Breast epithelium (tissue), 4 donors: ENCODE measurements around the gene PERP. TPM values are rescaled to one million over a fixed set of nuclear protein-coding genes. Genes with fewer than 3 reads are reported as not detected.

Source experiments
- DNase-seq, 2 donors: peaks; one replicate each; pipeline ENCODE4 v3.0.0-alpha.2; 2019; ENCODE audit warnings: low spot score in 2 of 2
- H3K27ac ChIP-seq, 2 donors: fragments of 200-600 bp; sonication (generic) in 1 of 2; one replicate each; pipeline ENCODE4 v1.5.1; 2016 to 2019; ENCODE audit warnings: mild to moderate bottlenecking in 1 of 2
- H3K27me3 ChIP-seq, 2 donors: fragments of 200-600 bp; sonication (generic) in 1 of 2; one replicate each; pipeline versions ENCODE4 v1.5.1 to v1.6.0; 2017 to 2019; ENCODE audit warnings: control low read depth in 1 of 2, mild to moderate bottlenecking in 1 of 2
- H3K36me3 ChIP-seq: fragments of 200-600 bp; one replicate; pipeline ENCODE4 v1.5.1; 2019
- H3K4me1 ChIP-seq, 2 donors: fragments of 200-600 bp; sonication (generic); one replicate each; pipeline ENCODE4 v1.5.1; 2016 to 2019; ENCODE audit warnings: control low read depth in 1 of 2
- H3K4me3 ChIP-seq, 3 donors: fragments of 200-600 bp; sonication (generic); 1 replicate in 2 of 3; 2 replicates in 1 of 3; pipeline ENCODE4 v1.5.1; 2016 to 2019; ENCODE audit warnings: mild to moderate bottlenecking in 3 of 3, moderate library complexity in 2 of 3
- H3K9me3 ChIP-seq, 2 donors: fragments of 200-600 bp; sonication (generic) in 1 of 2; one replicate each; pipeline ENCODE4 v1.5.1; 2016 to 2019; ENCODE audit warnings: control low read depth in 1 of 2
- CTCF ChIP-seq, 3 donors: fragments of 450-650 bp; IDR thresholded peaks; one replicate each; pipeline ENCODE4 v1.5.1; 2016 to 2017; ENCODE audit warnings: antibody characterized with exemption in 3 of 3, mild to moderate bottlenecking in 3 of 3, moderate library complexity in 3 of 3
- POLR2A ChIP-seq: fragments of 450-650 bp; IDR thresholded peaks from one replicate; pipeline ENCODE4 v1.6.1; 2016; ENCODE audit warnings: antibody characterized with exemption, mild to moderate bottlenecking, moderate library complexity
- POLR2AphosphoS5 ChIP-seq, 3 donors: sonication (generic); formaldehyde crosslinking; IDR thresholded peaks; one replicate each; pipeline ENCODE4 v1.6.1; 2017; ENCODE audit warnings: antibody characterized with exemption in 3 of 3
- intact Hi-C: fragments of 100-400 bp; cut with DNase I; formaldehyde crosslinking; loops from one replicate; pipeline ENCODE4 v1.15.1; 2023; ENCODE audit warnings: low total_unique reads
- total RNA-seq, 3 donors: library from RNA; depleted of rRNA; stranded (reverse); fragments of >200 nt; gene quantifications; one replicate each; pipeline ENCODE4 v1.1.0, GENCODE V29; 2016

Gene PERP
- total RNA-seq, 3 donors from 2014 or later, result 62.9 to 176 (median 82.3) TPM

DNA sequence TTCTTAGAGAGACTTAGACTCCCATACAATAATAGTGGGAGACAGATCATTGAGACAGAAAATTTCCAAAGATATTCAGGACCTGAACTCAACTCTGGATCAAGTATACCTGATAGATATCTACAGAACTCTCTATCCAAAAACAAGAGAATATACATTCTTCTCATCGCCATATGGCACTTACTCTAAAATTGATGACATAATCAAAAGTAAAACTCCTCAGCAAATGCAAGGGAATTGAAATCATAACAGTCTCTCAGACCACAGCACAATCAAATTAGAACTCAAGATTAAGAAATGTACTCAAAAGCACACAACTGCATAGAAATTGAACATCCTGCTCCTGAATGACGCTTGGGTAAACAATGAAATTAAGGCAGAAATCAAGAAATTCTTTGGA, 28.7 kb downstream of the PERP start:
- no peak overlapping the region for H3K27ac ChIP-seq
- peaks cover 0 to 4% of the 10 kb centered on the region in 2 donors for H3K9me3 ChIP-seq
- H3K4me1 ChIP-seq, result no peaks in the 10 kb centered on the region
- no peak for TF ChIP-seq POLR2A
- no peak for TF ChIP-seq POLR2AphosphoS5 (IDR thresholded peaks at IDR 0.05)
- no peak for TF ChIP-seq CTCF (IDR thresholded peaks at IDR 0.05)
- H3K27me3 ChIP-seq, result no peaks in the 10 kb centered on the region
- intact Hi-C loops, result no loop called here
- H3K36me3 ChIP-seq, result no peaks in the 10 kb centered on the region
- no peak for DNase-seq
- H3K4me3 ChIP-seq, result no peak overlapping the region

- Histone ChIP-seq H3K4me3 (no peak overlapping the region), H3K9me3 (peaks cover 0 to 4% of the 10 kb centered on the region in 2 donors), H3K27me3 (no peaks in the 10 kb centered on the region), H3K36me3 (no peaks in the 10 kb centered on the region), H3K27ac (no peak overlapping the region), H3K4me1 (no peaks in the 10 kb centered on the region)
- TF ChIP-seq POLR2AphosphoS5 (IDR thresholded peaks at IDR 0.05) (no peak), CTCF (IDR thresholded peaks at IDR 0.05) (no peak)
- intact Hi-C loops, result no loop called here
- no peak for DNase-seq
These were observed 34.0 kb downstream of the PERP start for GRCh38 chr6:138073264-138073663.

GRCh38 chr6:138063726-138064125, 43.5 kb downstream of the PERP start:
- Histone ChIP-seq H3K9me3 (no peaks in the 10 kb centered on the region), H3K4me1 (no peaks in the 10 kb centered on the region), H3K27me3 (no peaks in the 10 kb centered on the region), H3K27ac (no peak overlapping the region), H3K36me3 (no peaks in the 10 kb centered on the region), H3K4me3 (no peak overlapping the region)
- TF ChIP-seq POLR2A (no peak), POLR2AphosphoS5 (IDR thresholded peaks at IDR 0.05) (no peak), CTCF (IDR thresholded peaks at IDR 0.05) (no peak)
- intact Hi-C loops, result no loop called here
- no peak for DNase-seq

GRCh38 chr6:138054982-138055381, 52.2 kb downstream of the PERP start:
- Histone ChIP-seq H3K4me1 (no peaks in the 10 kb centered on the region), H3K27me3 (no peaks in the 10 kb centered on the region), H3K27ac (no peak overlapping the region), H3K36me3 (no peaks in the 10 kb centered on the region), H3K4me3 (no peak overlapping the region), H3K9me3 (no peaks in the 10 kb centered on the region)
- TF ChIP-seq CTCF (IDR thresholded peaks at IDR 0.05) (no peak), POLR2A (no peak), POLR2AphosphoS5 (IDR thresholded peaks at IDR 0.05) (no peak)
- no peak for DNase-seq
- intact Hi-C loops, result no loop called here

GRCh38 chr6:138052783-138053182, 54.4 kb downstream of the PERP start:
- no peak for DNase-seq
- Histone ChIP-seq H3K27me3 (no peaks in the 10 kb centered on the region), H3K36me3 (no peaks in the 10 kb centered on the region), H3K27ac (no peak overlapping the region), H3K4me1 (no peaks in the 10 kb centered on the region), H3K4me3 (no peak overlapping the region), H3K9me3 (no peaks in the 10 kb centered on the region)
- intact Hi-C loops, result no loop called here
- TF ChIP-seq POLR2A (no peak), POLR2AphosphoS5 (IDR thresholded peaks at IDR 0.05) (no peak), CTCF (IDR thresholded peaks at IDR 0.05) (no peak)
